ENCODE data around the gene MINDY4B.
A peak's percentile ranks its signal among the peaks of the same experiment; 100 is the strongest.
"Not testable (repeated sequence)": the region's sequence is repeated elsewhere in the genome, so short reads cannot be mapped to it uniquely, and the experiment has no call there.

Gene MINDY4B

DNA sequence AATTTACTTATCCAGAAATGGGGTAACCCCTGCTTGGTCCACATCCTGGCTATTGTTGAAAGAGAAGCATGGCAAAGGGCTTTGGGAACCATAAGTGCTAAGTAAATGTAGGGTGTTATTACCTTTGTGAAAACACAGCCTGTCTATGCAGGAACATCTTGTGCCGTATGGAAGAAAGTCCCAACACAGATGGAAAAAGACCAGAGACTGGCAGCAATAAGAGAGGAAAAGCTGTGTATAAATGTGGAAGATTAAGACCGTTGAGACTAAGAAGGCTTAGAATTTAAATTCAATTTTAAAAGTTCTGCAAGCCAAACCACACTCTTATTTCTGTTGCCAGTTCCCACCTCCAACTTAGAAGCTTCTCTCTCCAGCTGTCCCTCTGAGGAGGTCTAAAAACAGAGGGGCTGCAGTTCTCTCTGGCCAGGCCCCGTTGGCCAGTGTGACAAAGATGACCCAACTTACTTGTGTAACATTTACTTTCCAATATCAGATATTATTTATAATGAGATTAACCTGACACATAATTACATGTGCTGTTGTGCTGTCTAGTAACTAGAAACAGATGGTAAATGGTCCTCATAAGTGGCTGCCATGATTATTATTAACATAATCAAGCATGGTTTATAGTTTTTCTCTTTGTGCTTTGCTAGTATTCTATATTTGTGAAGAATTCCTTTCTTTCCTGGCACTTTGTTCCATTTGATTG is 7.0 kb downstream of the MINDY4B start:
- no peak for DNase-seq (ENCODE audit: low spot score)

DNA sequence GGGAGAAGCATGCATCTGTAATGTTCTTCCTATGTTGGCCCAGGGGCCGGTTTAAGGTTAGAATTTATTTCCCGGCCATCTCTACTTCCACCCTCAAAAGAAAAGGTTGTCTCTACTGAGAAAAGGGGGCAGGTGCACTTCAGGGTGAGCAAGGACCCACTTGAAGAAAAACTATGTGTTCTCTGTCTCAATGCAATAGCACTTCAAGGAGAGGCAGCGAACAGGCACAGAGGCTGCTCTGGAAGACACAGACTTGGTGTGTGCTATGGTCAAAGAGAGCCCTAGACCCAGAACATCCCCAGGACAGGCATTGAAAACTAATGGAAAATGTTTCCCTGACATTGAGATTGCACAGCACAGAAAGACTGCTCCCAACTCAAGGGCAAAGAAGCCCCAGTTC is 7.6 kb downstream of the MINDY4B start:
- DNase-seq (ENCODE audit: low spot score): no peak

DNA sequence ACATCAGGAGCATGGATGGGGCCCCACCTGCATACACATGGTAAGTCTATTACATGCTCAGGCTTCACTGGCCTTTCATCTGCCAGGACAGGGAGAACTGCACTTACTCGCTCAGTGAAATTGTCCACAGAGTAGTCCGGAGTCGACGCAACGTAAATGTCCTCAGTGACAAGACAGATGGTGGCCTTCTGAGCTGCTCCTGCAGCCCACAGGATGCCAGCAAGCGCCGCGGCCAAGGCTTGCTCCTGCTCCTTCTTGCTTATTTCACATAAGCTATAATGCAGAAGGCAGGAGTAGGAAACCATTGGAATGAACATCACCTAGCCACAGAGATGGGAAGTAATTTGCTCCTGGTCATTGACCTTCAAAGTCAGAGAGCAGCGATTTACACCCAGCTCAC is 14.4 kb downstream of the MINDY4B start:
- DNase-seq (ENCODE audit: low spot score): no peak

DNA sequence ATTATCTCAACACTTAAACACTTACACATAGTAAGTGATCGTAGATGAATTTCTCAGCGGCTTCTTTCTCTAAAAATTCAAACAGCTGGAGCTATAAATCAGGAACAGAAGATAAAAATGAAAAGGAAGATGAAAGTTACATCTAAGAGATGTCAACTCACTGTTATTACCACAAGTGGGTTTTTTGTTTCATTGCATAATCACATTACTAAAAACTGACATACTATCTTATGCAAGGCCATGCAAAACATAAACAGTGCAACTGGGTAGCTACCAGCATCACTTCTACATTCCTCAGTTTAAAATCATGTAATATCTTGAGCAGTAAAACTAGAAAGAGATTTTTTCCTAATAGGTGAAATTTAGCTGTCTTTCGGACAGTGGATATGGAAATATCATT is 14.9 kb downstream of the MINDY4B start:
- DNase-seq (ENCODE audit: low spot score): no peak

DNA sequence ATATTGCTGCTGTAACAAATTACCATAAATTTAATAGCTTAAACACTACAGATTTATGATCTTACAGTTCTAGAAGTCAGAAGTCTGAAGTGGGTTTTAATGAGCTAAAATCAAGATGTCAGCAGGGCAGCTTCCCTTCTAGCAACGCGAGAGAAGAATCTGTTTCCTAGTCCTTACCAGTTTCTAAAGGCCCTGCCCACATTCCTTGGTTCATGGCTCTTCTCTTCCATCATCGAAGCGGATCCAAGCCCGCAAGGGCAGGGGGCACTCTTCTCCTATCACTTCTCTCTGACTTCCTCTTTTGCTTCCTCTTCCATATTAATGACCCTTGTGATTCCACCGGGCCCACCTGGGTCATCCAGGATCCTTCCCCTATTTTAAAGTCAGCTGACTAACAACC is 16.1 kb downstream of the MINDY4B start:
- no peak for DNase-seq (ENCODE audit: low spot score)

DNA sequence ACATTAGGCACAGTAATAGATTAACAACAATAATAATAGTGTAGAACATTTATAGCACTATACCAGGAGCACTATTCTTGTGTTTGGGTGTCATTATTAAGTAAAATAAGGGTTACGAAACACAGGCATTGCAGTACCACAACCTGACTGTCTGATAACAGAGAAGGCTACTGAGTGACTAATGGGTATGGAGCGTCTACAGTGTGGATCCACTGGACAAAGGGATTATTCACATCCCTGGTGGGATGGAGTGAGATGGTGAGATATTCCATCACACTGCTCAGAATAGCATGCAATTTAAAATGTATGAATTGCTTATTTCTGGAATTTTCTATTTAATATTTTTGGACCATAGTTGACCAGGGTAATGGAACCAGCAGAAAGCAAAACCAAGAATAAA is 18.2 kb downstream of the MINDY4B start:
- no peak for DNase-seq (ENCODE audit: low spot score)

DNA sequence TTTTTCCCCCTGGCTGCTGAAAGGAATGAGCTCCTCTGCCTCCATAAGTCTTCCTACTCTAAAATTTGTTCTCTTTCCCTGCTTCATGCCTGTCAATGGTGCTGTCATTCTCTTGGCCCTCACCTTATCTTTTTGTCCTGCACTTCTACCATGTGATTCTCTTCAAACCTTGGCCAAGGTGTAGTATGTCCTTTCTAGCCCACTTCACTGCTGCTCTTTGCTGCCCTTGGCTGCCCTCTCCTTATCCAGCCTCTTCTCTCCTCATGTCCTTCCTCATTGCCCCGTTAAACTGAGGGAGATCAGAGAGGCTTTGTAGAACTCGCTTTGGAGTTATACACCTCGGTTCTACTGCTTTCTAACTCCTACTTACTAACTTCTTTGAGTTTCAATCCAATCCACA is 19.7 kb downstream of the MINDY4B start:
- no peak for DNase-seq (ENCODE audit: low spot score)

DNA sequence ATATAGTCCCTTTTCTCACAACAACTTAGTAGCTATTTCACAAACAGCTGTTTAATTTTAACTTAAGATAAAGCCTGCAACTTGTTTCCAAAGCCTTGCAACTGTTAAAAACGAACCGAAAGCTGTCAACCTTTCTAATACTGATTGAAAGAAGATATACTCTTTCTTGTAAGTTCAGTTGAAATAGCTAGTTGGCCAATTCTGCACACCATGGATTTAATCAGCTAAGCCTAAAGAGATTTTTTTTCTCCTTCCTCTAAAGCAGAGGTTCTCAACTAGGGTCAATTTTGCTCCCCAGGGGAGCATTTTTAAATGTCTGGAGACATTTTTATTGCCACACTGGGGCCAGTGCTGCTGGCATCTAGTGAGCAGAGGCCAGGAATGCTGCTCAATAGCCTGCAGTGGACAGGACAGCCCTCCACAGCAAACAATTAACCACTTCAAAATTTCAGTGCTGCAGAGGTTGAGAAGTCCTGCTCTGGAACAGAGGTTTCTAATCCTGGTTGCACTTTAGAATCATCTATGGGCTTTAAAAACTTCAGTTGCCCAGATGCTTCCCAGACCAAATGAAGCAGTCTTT is 26.2 kb downstream of the MINDY4B start:
- DNase-seq (ENCODE audit: low spot score): no peak

DNA sequence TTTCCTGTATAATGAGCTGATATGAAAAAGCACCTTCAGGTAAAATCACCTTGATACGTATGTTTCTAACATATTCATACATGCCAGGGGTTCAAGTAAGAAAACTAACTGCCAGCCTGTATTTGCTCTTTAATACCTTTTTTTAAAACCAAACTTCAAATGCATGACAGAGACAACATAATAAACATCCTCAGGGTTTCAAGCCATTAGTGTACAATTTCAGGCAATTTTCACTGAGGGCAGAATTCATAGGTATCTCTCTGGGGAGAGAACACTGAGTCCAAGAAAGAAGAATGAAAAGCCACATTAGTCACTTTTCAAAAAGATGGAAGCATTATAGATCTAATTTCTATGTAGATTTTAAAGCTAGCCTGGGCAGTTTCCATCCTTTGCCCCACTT is 26.9 kb downstream of the MINDY4B start:
- DNase-seq (ENCODE audit: low spot score): no peak

DNA sequence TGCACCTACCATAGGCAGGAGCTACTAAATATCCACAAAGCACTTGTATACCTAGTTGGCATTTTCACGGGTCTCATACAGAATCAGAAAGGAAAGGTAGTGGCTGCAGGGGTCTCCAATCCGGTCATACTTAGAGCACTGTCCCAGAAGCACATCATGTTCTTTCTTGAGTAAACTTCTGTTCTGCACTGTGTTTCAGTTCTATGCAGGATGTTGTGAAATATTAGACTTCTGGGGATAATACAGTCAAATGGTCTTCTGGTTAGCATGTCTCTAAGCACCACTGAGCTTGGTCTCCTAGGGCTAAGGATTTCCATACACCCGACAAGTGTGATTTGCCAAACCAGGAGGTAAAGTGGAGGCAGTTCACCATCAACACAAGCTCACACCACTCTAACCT is 27.9 kb downstream of the MINDY4B start:
- DNase-seq (ENCODE audit: low spot score): no peak

DNA sequence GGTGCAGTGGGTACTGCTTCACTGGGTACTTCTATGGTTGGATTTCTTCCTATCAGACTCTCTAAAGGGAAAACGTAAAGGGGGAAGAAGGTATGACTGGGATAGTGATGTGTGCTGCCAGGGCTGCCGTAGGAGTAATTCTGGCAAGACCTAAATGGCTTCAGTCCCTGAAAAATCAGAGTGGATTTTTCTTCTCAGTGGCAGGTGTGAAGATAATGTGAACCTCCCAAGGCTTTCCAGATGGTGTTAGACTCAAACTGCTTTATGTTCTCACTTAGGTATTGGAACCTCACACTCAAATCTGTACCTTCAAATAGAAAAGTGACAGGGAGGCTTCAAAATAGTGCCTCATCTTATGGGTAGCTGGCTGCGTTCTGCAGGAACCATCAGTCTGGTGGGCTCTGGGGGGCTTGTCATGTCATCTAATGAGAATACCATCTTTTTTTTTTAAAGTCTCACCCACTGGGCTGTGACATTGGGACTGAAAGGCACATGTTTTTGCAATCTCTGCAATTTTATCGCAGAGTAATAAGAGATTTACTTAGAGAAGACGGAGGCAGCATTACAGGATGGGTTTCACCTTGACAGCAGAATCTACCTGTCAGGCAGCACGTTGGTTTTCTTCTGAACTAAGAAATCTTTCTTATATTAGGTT is 28.5 kb downstream of the MINDY4B start:
- no peak for DNase-seq (ENCODE audit: low spot score)

DNA sequence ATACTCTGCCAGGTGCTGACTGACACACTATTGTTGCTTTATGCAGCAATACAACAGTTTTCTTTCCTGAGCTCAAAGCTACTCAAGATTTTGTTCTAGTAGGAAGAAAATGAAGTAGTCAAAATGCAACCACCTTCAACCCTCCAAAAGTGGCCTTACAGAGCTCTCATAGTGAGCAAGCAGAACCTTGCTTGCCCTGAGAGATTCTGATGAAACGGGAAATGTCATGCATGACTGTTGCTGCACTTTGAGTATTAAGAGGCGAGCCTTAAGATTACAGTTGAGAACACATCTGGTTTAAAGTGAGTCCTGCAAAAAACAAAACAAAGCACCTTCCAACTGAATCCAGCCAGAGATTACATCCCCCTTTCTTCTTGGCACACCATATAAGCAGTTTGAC is 29.7 kb downstream of the MINDY4B start:
- no peak for DNase-seq (ENCODE audit: low spot score)

DNA sequence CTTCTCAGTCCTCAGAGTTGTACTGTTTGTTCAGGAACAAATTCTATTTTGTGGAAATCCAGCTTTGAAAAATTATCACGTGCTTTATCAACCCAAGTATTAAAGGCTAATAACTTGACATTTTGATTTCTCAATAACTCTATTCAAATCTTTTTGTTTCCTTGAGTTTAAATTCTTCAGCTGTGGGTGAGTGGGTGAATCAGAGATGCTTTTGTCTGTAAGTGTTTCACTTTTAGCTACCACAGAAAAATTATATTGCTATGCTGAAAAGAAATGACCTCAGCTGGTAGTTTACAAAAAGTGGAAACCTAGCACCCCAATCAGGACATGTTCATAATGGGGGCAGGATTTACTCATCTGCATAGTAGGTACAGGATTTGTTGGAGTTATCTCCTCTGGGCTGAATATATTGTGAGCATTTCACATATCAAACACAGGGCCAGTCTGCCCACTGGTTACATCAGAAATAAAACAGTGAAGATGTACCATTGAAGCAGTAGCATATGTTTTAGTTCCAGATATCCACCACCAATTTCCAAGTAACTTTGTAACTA is 30.5 kb downstream of the MINDY4B start:
- DNase-seq (ENCODE audit: low spot score): no peak

DNA sequence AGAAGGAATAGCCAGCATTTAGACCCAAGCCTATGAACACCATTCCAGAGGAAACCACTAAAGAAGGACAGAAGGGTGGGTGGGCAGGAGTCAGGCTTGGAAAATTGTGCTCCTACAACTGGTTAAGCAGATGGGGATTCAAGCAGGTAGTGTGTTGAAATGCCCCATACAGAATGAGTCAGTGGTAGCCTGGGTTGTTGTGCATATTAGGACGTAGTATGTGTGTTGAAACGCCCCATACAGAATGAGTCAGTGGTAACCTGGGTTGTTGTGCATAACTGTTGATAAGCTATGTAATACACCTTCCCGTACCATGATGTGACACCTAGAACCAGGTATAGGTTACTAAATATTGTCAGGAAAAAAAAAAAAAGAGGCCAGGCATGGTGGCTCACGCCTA is 34.0 kb downstream of the MINDY4B start:
- DNase-seq (ENCODE audit: low spot score): no peak

DNA sequence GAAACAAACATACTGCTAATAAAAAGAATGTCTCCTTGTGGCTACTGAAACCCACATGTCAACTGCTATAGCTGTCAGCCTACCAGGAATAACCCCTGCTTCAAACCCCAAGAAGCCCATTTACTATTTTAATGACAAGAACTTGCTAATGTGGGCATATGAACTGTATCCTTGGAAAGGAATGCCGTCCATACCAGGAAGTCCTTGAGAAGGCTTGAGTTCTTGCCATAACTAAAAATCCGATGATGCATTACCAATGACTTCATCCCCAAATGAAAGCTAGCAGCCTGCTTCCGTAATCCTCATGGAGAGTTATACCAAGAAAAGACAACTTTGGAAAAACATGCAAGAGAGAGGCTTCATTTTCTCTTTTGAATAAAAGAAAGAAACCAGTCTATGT is 34.8 kb downstream of the MINDY4B start:
- peak; percentile 38 for DNase-seq (ENCODE audit: low spot score)

DNA sequence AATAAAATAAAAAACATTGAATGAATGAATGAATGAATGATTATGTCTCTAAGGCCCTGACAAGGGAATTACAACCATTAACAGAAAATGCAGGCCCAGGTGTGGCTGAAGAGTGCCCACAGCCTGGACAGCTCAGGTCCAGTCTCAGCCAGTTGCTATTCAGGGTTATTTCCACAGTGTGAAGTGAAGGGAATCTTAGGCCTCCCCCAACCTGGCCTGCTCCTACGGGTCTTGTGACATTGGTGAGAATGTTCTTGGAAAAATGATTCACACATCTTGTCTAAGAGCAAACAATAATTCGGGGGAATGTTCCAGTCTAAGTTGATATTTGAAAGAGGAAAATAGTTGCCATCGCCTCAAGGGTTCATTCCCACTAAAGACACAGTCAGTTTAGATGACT is 37.0 kb downstream of the MINDY4B start:
- no peak for DNase-seq (ENCODE audit: low spot score)

DNA sequence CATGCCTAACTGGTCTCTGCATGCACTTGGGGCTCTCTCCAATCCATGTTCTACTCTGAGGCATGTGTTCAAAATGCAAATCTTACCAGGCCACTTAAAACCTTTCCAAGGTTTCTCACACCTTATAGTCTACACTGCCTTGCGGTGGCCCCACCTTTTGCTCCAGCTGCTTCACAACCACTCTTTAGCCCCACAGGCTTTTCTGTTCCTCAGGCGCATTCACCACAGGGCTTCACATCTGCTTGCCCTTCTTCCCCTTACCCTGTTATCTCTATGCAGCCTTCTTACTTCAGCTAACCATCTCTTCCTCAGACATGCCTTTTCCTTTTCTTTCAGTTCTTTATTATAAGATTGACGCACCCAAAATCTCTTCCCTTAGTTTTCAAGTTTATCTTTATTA is 37.8 kb downstream of the MINDY4B start:
- no peak for DNase-seq (ENCODE audit: low spot score)

DNA sequence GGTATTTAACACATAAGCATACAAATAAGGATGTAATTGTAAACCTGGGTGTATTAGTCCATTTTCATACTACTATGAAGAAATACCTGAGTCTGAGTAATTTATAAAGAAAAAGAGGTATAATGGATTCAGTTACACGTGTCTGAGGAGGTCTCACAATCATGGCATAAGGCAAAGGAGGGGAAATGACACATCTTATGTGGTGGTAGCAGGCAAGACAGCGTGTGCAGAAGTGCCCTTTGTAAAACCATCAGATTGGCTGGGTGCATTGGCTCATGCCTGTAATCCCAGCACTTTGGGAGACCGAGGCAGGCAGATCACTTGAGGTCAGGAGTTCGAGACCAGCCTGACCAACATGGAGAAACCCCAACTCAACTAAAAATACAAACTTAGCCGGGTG is 41.3 kb downstream of the MINDY4B start:
- not testable (repeated sequence) for DNase-seq (ENCODE audit: low spot score)

DNA sequence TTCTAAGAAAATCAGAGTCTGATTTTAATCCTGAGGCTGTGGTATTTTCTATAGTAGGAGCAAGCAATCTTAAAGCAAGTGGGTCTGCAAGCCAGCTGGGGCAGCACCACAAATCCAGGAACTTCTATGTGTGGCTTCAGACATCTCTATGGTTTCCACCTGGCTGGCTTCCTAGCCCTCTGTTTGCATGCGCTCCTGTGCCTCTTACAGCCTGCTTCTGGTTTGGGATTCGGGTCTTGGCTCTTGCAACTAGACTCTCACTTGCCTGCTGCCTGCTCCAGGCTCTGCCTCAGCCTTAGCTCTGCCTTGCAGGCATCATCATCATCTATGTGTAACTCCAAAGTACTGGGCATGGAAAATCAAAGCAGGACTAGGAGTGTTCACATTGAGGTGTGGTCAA is 43.4 kb downstream of the MINDY4B start:
- no peak for DNase-seq (ENCODE audit: low spot score)

DNA sequence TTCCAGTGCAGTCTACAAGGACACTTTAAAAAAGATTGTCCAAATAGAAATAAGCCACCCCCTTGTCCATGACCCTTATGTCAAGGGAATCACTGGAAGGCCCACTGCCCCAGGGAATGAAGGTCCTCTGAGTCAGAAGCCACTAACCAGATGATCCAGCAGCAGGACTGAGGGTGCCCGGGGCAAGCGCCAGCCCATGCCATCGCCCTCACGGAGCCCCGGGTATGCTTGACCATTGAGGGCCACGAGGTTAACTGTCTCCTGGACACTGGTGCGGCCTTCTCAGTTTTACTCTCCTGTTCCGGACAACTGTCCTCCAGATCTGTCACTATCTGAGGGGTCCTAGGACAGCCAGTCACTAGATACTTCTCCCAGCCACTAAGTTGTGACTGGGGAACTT is 47.3 kb downstream of the MINDY4B start:
- DNase-seq (ENCODE audit: low spot score): not testable (repeated sequence)

DNA sequence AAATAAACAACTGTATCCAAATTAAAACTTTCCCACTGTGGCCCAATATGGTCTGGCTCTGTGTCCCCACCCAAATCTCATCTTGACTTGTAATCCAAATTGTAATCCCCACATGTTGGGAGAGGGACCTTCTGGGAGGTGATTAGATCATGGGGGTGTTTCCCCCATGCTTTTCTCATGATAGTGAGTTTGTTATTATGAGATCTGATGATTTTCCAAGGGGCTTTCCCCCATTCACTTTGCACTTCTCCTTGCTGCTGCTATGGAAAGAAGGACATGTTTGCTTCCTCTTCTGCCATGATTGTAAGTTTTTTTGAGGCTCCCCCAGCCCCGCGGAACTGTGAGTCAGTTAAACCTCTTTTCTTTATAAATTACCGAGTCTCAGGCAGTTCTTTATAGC is 55.0 kb downstream of the MINDY4B start:
- no peak for DNase-seq (ENCODE audit: low spot score)

DNA sequence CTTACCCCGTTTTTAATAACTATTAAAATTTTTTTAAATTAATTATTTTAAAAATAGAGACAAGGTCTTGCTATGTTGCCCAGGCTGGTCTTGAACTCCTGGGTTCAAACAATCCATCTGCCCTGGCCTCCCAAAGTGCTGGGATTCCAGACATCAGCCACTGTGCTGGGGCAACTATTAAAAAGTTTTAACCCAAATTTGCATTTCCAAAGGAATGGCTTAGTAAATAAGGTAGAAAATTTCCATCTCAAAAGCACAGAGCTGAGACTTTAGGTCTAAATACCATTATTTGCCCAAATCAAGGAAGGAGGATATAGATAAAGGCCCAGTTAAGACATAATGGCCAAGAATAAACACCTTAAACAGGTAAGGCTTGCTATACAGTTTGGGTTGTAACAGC is 56.4 kb downstream of the MINDY4B start:
- DNase-seq (ENCODE audit: low spot score): no peak

DNA sequence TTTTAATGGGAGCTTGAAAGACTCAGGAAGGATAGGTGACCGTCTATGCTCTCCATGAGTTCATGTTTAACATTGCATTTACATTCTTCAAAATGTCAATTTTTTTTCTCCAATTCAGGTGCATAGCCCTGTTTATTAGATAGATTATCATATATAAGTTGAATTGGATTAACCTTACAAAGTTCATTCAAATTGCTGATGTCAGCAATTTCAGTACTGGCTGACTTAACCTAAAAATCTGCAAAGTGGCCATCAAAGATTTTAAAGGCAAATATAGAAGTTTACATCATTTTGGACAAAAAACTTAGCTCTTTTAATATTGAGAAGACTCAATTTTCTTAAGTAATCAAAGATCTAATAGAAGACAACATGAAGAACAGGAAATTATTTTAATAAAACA is 57.8 kb downstream of the MINDY4B start:
- DNase-seq (ENCODE audit: low spot score): no peak

DNA sequence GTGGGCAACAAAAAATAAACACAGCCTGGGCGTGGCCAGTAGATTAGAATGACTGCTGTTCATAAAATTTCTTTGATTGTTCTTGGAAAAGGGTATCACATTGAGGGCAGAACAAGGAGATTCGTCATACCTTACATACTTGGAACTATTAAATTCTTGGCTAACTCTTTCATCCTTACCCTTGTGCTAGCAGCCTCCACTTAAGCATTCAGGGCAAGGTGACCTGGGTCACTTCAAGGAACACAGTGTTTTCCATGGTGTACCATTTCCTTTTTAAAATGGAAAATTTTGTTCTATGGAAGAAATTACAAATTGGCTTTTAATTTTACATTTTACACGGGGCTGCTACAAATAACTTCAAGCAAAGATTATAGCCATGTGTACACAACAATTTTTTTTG is 60.8 kb downstream of the MINDY4B start:
- DNase-seq (ENCODE audit: low spot score): no peak
